Testis (tissue), 5 donors: ENCODE results near the gene MMP13. TPM values are rescaled to one million over a fixed set of nuclear protein-coding genes. Genes with fewer than 3 reads are reported as not detected.
A peak's percentile ranks its signal among the peaks of the same experiment; 100 is the strongest.
"Not testable (repeated sequence)": the region's sequence is repeated elsewhere in the genome, so short reads cannot be mapped to it uniquely, and the experiment has no call there.

ENCODE experiments used
- DNase-seq: peaks from one replicate; pipeline ENCODE4 v3.0.0-alpha.2; 2019
- H3K27ac ChIP-seq, 2 donors: fragments of 200-600 bp; sonication (generic); one replicate each; pipeline ENCODE4 v1.5.1; 2019
- H3K27me3 ChIP-seq: fragments of 200-600 bp; sonication (generic); one replicate; pipeline ENCODE4 v1.5.1; 2019
- H3K36me3 ChIP-seq: fragments of 200-600 bp; sonication (generic); one replicate; pipeline ENCODE4 v1.5.1; 2017; ENCODE audit warnings: low read depth; ENCODE audit errors: missing control alignments
- H3K4me1 ChIP-seq: fragments of 200-600 bp; sonication (generic); one replicate; pipeline ENCODE4 v1.5.1; 2019
- H3K4me3 ChIP-seq, 2 donors: fragments of 200-600 bp; sonication (generic); one replicate each; pipeline ENCODE4 v1.5.1; 2017 to 2019
- H3K9me3 ChIP-seq: fragments of 200-600 bp; sonication (generic); one replicate; pipeline ENCODE4 v1.5.1; 2017
- CTCF ChIP-seq, 3 experiments: fragments of 450-650 bp in 2 of 3; fragments of 200-600 bp in 1 of 3; sonication (generic) in 1 of 3; IDR thresholded peaks; one replicate each; pipeline ENCODE4 v1.5.1; 2016 to 2019; ENCODE audit warnings: antibody characterized with exemption in 3 of 3, mild to moderate bottlenecking in 2 of 3, moderate library complexity in 1 of 3
- POLR2A ChIP-seq: fragments of 450-650 bp; IDR thresholded peaks from one replicate; pipeline ENCODE4 v1.6.1; 2017; ENCODE audit warnings: antibody characterized with exemption, mild to moderate bottlenecking, moderate library complexity
- WGBS, 2 donors: methylation state at CpG; one replicate each; pipeline ENCODE4 v1.1.5; 2018; 5-methylcytosine and 5-hydroxymethylcytosine counted together
- intact Hi-C: fragments of 100-400 bp; cut with DNase I; formaldehyde crosslinking; loops from one replicate; pipeline ENCODE4 v1.15.1; 2023; ENCODE audit warnings: low total_unique reads
- long read RNA-seq, 2 donors: transcript quantifications; one replicate each; lab custom pipeline, GENCODE V29; 2026
- polyA plus RNA-seq: library from polyadenylated mRNA; stranded (reverse); fragments of 350-450 nt; fragmentation: Illumina TruSeq; extraction: RNeasy Lipid Tissue Mini Kit (QIAGEN cat#74804); gene quantifications from one replicate; pipeline ENCODE4 v1.2.3, GENCODE V29; 2014; ENCODE audit warnings: low read depth, low replicate concordance; ENCODE audit not compliant: insufficient read depth
- total RNA-seq, 2 donors: library from RNA; depleted of rRNA; stranded (reverse); fragments of >200 nt; gene quantifications; one replicate each; pipeline ENCODE4 v1.2.3, GENCODE V29; 2016

The MMP13 gene
- total RNA-seq (under 1 TPM in 1 of 2 donors, not detected in 1; 0.31 TPM), polyA plus RNA-seq (not detected)
- long read RNA-seq, donor 1, result 0 reads
- long read RNA-seq, donor 2, result 0 reads

GRCh38 chr11:102955624-102956023 lies at the start of gene MMP13:
Gene MMP13, minus strand, starts transcription at chr11:102955732. Its CDS starts 27 bp downstream, at chr11:102955705.
- no peak for DNase-seq
- H3K9me3 ChIP-seq, result no peaks in the 10 kb centered on the region
- TF ChIP-seq CTCF (IDR thresholded peaks at IDR 0.05) (no peak), POLR2A (no peak)
- no peak within 1 kb of the TSS for H3K27ac ChIP-seq
- intact Hi-C loops, result no loop called here
- peak within 1 kb of the TSS in 1 of 2 donors; percentile 21 for H3K4me3 ChIP-seq
- no peaks in the 10 kb centered on the region for H3K36me3 ChIP-seq
- H3K4me1 ChIP-seq, result no peaks in the 10 kb centered on the region
- no peaks in the 10 kb centered on the region for H3K27me3 ChIP-seq
- WGBS, 2 donors, result 63 to 79% methylated on average over 6 of the region's 6 CpGs

GRCh38 chr11:103004234-103004633 lies 48.7 kb upstream of the MMP13 start:
- H3K36me3 ChIP-seq, intact Hi-C loops, H3K4me3 ChIP-seq, H3K9me3 ChIP-seq, H3K4me1 ChIP-seq, DNase-seq, H3K27me3 ChIP-seq, H3K27ac ChIP-seq: not testable (repeated sequence)
- 91 to 94% methylated on average over 5 of the region's 5 CpGs for WGBS, 2 donors

GRCh38 chr11:102994105-102994504 lies 38.6 kb upstream of the MMP13 start:
- intact Hi-C loops, result no loop called here
- no peak for DNase-seq
- 45 to 75% methylated on average over 1 of the region's 1 CpG for WGBS, 2 donors

GRCh38 chr11:102991776-102992175 lies 36.2 kb upstream of the MMP13 start:
- no peaks in the 10 kb centered on the region for H3K36me3 ChIP-seq
- H3K9me3 ChIP-seq, result no peaks in the 10 kb centered on the region
- intact Hi-C loops, result no loop called here
- no peak overlapping the region for H3K4me3 ChIP-seq
- no peaks in the 10 kb centered on the region for H3K27me3 ChIP-seq
- no peak overlapping the region for H3K27ac ChIP-seq
- TF ChIP-seq CTCF (IDR thresholded peaks at IDR 0.05), result no peak
- no peak for TF ChIP-seq POLR2A
- DNase-seq, result no peak
- H3K4me1 ChIP-seq, result no peaks in the 10 kb centered on the region
- WGBS, 2 donors, result 59 to 63% methylated on average over 3 of the region's 3 CpGs

More at GRCh38 chr11:102994105-102994504, 38.6 kb upstream of the MMP13 start:
- no peaks in the 10 kb centered on the region for H3K27me3 ChIP-seq
- no peak overlapping the region for H3K4me3 ChIP-seq
- TF ChIP-seq POLR2A (no peak), CTCF (IDR thresholded peaks at IDR 0.05) (no peak)
- H3K27ac ChIP-seq, result no peak overlapping the region
- H3K9me3 ChIP-seq, result no peaks in the 10 kb centered on the region
- H3K36me3 ChIP-seq, result no peaks in the 10 kb centered on the region
- no peaks in the 10 kb centered on the region for H3K4me1 ChIP-seq

GRCh38 chr11:102990145-102990544 lies 34.6 kb upstream of the MMP13 start:
- whole genome bisulfite sequencing, 2 donors, result 93 to 94% methylated on average over 3 of the region's 3 CpGs
- intact Hi-C loops, result no loop called here

More at GRCh38 chr11:102990145-102990544, 34.6 kb upstream of the MMP13 start:
- H3K36me3 ChIP-seq, result no peaks in the 10 kb centered on the region
- no peak overlapping the region for H3K4me3 ChIP-seq
- TF ChIP-seq CTCF (IDR thresholded peaks at IDR 0.05) (no peak), POLR2A (no peak)
- no peak for DNase-seq
- H3K4me1 ChIP-seq, result no peaks in the 10 kb centered on the region
- no peaks in the 10 kb centered on the region for H3K27me3 ChIP-seq
- H3K9me3 ChIP-seq, result no peaks in the 10 kb centered on the region
- no peak overlapping the region for H3K27ac ChIP-seq
